GM23338 (cell line): ENCODE data around the gene LHX1. TPM values are rescaled to one million over a fixed set of nuclear protein-coding genes. Genes with fewer than 3 reads are reported as not detected.

ENCODE experiments used
- ATAC-seq: fragments of 200-7000 bp; cut with Tn5 transposase; 3 replicates; pipeline ENCODE4 v1.9.1; 2020
- DNase-seq: peaks from one replicate; pipeline ENCODE4 v3.0.0-alpha.2; 2015; ENCODE audit warnings: low spot score
- H2AFZ ChIP-seq: fragments of 200-600 bp; sonication (generic); 2 replicates; pipeline ENCODE4 v1.8.0; 2016; ENCODE audit warnings: antibody characterized with exemption, mild to moderate bottlenecking, moderate library complexity
- H3F3A ChIP-seq: fragments of 200-600 bp; sonication (generic); replicated peaks from 2 replicates; pipeline ENCODE4 v1.8.0; 2017; ENCODE audit warnings: antibody characterized with exemption, mixed run types, low read depth
- H3K27ac ChIP-seq: fragments of 200-600 bp; sonication (generic); 2 replicates; pipeline ENCODE4 v1.6.1; 2016; ENCODE audit warnings: low read depth
- H3K27me3 ChIP-seq: fragments of 200-600 bp; sonication (generic); 2 replicates; pipeline ENCODE4 v1.8.0; 2016; ENCODE audit warnings: mild to moderate bottlenecking, mixed run types, moderate library complexity; ENCODE audit not compliant: insufficient read depth
- H3K36me3 ChIP-seq: fragments of 200-600 bp; sonication (generic); 2 replicates; pipeline ENCODE4 v1.8.0; 2016; ENCODE audit warnings: mild to moderate bottlenecking; ENCODE audit not compliant: insufficient read depth
- H3K4me1 ChIP-seq: fragments of 200-600 bp; sonication (generic); 2 replicates; pipeline ENCODE4 v1.8.0; 2016; ENCODE audit warnings: mild to moderate bottlenecking, moderate library complexity; ENCODE audit not compliant: insufficient read depth
- H3K4me2 ChIP-seq: fragments of 200-600 bp; sonication (generic); 2 replicates; pipeline ENCODE4 v1.7.1; 2017; ENCODE audit warnings: mixed run types
- H3K4me3 ChIP-seq: fragments of 200-600 bp; sonication (generic); 2 replicates; pipeline ENCODE4 v1.6.1; 2016; ENCODE audit warnings: mixed run types
- H3K79me2 ChIP-seq: fragments of 200-600 bp; sonication (generic); replicated peaks from 2 replicates; pipeline ENCODE4 v1.8.0; 2017; ENCODE audit warnings: mild to moderate bottlenecking; ENCODE audit not compliant: insufficient read depth
- H3K9me2 ChIP-seq: fragments of 200-600 bp; sonication (generic); 2 replicates; pipeline ENCODE4 v1.8.0; 2017; ENCODE audit not compliant: insufficient read depth
- H4K20me1 ChIP-seq: fragments of 200-600 bp; sonication (generic); replicated peaks from 2 replicates; pipeline ENCODE4 v1.8.0; 2017; ENCODE audit warnings: mild to moderate bottlenecking; ENCODE audit not compliant: insufficient read depth
- H3K27ac Mint-ChIP-seq: 2 replicates; pipeline ENCODE4 v1.8.0; 2020; ENCODE audit warnings: inconsistent platforms, mild to moderate bottlenecking, moderate library complexity, mixed read lengths
- H3K27me3 Mint-ChIP-seq: 3 replicates; pipeline ENCODE4 v1.8.0; 2022; ENCODE audit warnings: low read depth, mild to moderate bottlenecking, moderate library complexity, mixed read lengths, inconsistent platforms; ENCODE audit not compliant: insufficient read depth, poor library complexity
- H3K36me3 Mint-ChIP-seq: 3 replicates; pipeline ENCODE4 v1.8.0; 2021; ENCODE audit warnings: low read depth, mild to moderate bottlenecking, inconsistent platforms, moderate library complexity, mixed read lengths
- H3K4me1 Mint-ChIP-seq: 3 replicates; pipeline ENCODE4 v1.8.0; 2020; ENCODE audit warnings: mild to moderate bottlenecking, inconsistent platforms, mixed read lengths
- H3K4me3 Mint-ChIP-seq: 3 replicates; pipeline ENCODE4 v1.8.0; 2021; ENCODE audit warnings: moderate library complexity, mild to moderate bottlenecking, inconsistent platforms, mixed read lengths
- H3K9me3 Mint-ChIP-seq: 3 replicates; pipeline ENCODE4 v1.8.0; 2020; ENCODE audit warnings: moderate library complexity, mild to moderate bottlenecking, inconsistent platforms, mixed read lengths
- CREB1 ChIP-seq: fragments of 250-450 bp; sonication (Bioruptor Pico); IDR thresholded peaks from 2 replicates; pipeline ENCODE4 v1.5.0; 2020; ENCODE audit warnings: low read depth, mild to moderate bottlenecking, moderate library complexity
- EZH2 ChIP-seq: fragments of 200-600 bp; sonication (generic); IDR thresholded peaks from one replicate; pipeline ENCODE4 v1.8.0; 2017; ENCODE audit warnings: antibody characterized with exemption, mild to moderate bottlenecking, low read depth; ENCODE audit not compliant: unreplicated experiment
- EZH2phosphoT487 ChIP-seq: fragments of 200-600 bp; sonication (generic); IDR thresholded peaks from one replicate; pipeline ENCODE4 v1.8.1; 2018; ENCODE audit warnings: antibody characterized with exemption; ENCODE audit not compliant: unreplicated experiment
- JUNB ChIP-seq: IDR thresholded peaks from one replicate; pipeline ENCODE4 v1.6.1; 2016; ENCODE audit warnings: antibody characterized with exemption; ENCODE audit not compliant: unreplicated experiment
- NANOG ChIP-seq: IDR thresholded peaks from 2 replicates; pipeline ENCODE4 v1.6.1; 2016; ENCODE audit warnings: antibody characterized with exemption, borderline replicate concordance
- POLR2AphosphoS5 ChIP-seq: IDR thresholded peaks from 2 replicates; pipeline ENCODE4 v1.6.1; 2016; ENCODE audit warnings: antibody characterized with exemption, low read depth
- STAT1 ChIP-seq: IDR thresholded peaks from one replicate; pipeline ENCODE4 v1.6.1; 2016; ENCODE audit warnings: antibody characterized with exemption; ENCODE audit not compliant: unreplicated experiment
- ZNF114 ChIP-seq: fragments of 250-450 bp; sonication (Bioruptor Pico); IDR thresholded peaks from 2 replicates; pipeline ENCODE4 v1.5.0; 2020; ENCODE audit warnings: mild to moderate bottlenecking, moderate library complexity
- ZNF331 ChIP-seq: fragments of 250-450 bp; sonication (Bioruptor Pico); IDR thresholded peaks from 2 replicates; pipeline ENCODE4 v1.5.0; 2020; ENCODE audit warnings: low read depth, mild to moderate bottlenecking, moderate library complexity
- polyA plus RNA-seq: library from polyadenylated mRNA; unstranded; fragments of >200 nt; fragmentation: Nextera tagmentation; extraction: Ambion mirVana; gene quantifications from 2 replicates; pipeline ENCODE4 v1.2.1, GENCODE V29; 2016
- total RNA-seq: library from RNA; depleted of rRNA; stranded (reverse); fragments of >200 nt; shearing (Covaris generic); gene quantifications from 2 replicates; pipeline ENCODE4 v1.2.3, GENCODE V29; 2014
- TF ChIP-seq, protein P1 (sequence below): IDR thresholded peaks from 2 replicates; pipeline ENCODE4 v1.6.1; 2016; ENCODE audit warnings: antibody characterized with exemption
- TF ChIP-seq, protein P2 (sequence below), 2 experiments: fragments of 200-600 bp in 1 of 2; sonication (generic) in 1 of 2; conservative IDR thresholded peaks; 2 replicates each; pipeline versions ENCODE4 v1.5.1 to v1.6.1; 2016 to 2017; ENCODE audit warnings: antibody characterized with exemption in 2 of 2, low read depth in 2 of 2, mild to moderate bottlenecking in 2 of 2, moderate library complexity in 1 of 2
- TF ChIP-seq, protein P3 (sequence below): IDR thresholded peaks from one replicate; pipeline ENCODE4 v1.6.1; 2018; ENCODE audit warnings: antibody characterized with exemption; ENCODE audit not compliant: unreplicated experiment
- TF ChIP-seq, protein P4 (sequence below): fragments of 250-450 bp; sonication (Bioruptor Pico); IDR thresholded peaks from 2 replicates; pipeline ENCODE4 v1.5.0; 2020; ENCODE audit warnings: mild to moderate bottlenecking, moderate library complexity

The LHX1 gene
- total and polyA plus RNA-seq, 2 experiments from 2014 or later, result 0.52 to 0.74 TPM

DNA sequence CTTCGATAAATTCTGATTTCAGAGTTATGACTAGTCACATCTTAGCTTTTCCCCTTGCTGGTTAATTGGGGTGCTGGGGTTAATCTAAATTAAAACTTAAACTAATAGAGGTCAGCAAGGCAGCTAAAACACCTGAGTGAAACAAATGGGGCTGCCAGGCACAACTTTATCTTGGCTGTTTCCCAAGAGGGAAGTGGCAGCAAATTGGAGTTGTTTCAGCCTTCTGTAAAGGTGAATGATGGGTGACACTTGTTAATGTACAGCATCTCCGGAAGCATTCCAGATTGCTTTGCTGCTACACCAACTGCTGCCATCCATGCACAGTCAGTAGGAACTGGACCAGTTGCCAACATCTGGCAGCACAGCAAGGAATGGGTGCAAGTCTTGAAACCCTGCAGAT, 55.4 kb downstream of the LHX1 start:
- Mint-ChIP-seq H3K9me3 (peaks cover 1% of the 10 kb centered on the region; the same call in 1 of the 3 replicates), H3K4me3 (no peak overlapping the region), H3K4me1 (no peaks in the 10 kb centered on the region), H3K27ac (no peak overlapping the region), H3K36me3 (peaks cover 57% of the 10 kb centered on the region), H3K27me3 (no peaks in the 10 kb centered on the region)
- Histone ChIP-seq H3K4me3 (no peak overlapping the region), H2AFZ (no peak overlapping the region), H3K4me2 (no peak overlapping the region), H3K27me3 (no peaks in the 10 kb centered on the region), H3K79me2 (no peaks in the 10 kb centered on the region), H3K9me2 (no peaks in the 10 kb centered on the region), H4K20me1 (peaks cover 3% of the 10 kb centered on the region; the same call in 1 of the 2 replicates), H3K36me3 (peaks cover 48% of the 10 kb centered on the region), H3F3A (no peaks in the 10 kb centered on the region), H3K4me1 (no peaks in the 10 kb centered on the region), H3K27ac (no peak overlapping the region)
- no peak for DNase-seq
- no peak for ATAC-seq
- TF ChIP-seq, protein P1, sequence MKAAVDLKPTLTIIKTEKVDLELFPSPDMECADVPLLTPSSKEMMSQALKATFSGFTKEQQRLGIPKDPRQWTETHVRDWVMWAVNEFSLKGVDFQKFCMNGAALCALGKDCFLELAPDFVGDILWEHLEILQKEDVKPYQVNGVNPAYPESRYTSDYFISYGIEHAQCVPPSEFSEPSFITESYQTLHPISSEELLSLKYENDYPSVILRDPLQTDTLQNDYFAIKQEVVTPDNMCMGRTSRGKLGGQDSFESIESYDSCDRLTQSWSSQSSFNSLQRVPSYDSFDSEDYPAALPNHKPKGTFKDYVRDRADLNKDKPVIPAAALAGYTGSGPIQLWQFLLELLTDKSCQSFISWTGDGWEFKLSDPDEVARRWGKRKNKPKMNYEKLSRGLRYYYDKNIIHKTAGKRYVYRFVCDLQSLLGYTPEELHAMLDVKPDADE, result no peak
- no peak for TF ChIP-seq POLR2AphosphoS5
- TF ChIP-seq, protein P2, sequence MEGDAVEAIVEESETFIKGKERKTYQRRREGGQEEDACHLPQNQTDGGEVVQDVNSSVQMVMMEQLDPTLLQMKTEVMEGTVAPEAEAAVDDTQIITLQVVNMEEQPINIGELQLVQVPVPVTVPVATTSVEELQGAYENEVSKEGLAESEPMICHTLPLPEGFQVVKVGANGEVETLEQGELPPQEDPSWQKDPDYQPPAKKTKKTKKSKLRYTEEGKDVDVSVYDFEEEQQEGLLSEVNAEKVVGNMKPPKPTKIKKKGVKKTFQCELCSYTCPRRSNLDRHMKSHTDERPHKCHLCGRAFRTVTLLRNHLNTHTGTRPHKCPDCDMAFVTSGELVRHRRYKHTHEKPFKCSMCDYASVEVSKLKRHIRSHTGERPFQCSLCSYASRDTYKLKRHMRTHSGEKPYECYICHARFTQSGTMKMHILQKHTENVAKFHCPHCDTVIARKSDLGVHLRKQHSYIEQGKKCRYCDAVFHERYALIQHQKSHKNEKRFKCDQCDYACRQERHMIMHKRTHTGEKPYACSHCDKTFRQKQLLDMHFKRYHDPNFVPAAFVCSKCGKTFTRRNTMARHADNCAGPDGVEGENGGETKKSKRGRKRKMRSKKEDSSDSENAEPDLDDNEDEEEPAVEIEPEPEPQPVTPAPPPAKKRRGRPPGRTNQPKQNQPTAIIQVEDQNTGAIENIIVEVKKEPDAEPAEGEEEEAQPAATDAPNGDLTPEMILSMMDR (conservative IDR thresholded peaks at IDR 0.05; ENCODE audit: low read depth in 2 of 2), result no peak
- TF ChIP-seq EZH2phosphoT487, result no peak
- TF ChIP-seq, protein P3, sequence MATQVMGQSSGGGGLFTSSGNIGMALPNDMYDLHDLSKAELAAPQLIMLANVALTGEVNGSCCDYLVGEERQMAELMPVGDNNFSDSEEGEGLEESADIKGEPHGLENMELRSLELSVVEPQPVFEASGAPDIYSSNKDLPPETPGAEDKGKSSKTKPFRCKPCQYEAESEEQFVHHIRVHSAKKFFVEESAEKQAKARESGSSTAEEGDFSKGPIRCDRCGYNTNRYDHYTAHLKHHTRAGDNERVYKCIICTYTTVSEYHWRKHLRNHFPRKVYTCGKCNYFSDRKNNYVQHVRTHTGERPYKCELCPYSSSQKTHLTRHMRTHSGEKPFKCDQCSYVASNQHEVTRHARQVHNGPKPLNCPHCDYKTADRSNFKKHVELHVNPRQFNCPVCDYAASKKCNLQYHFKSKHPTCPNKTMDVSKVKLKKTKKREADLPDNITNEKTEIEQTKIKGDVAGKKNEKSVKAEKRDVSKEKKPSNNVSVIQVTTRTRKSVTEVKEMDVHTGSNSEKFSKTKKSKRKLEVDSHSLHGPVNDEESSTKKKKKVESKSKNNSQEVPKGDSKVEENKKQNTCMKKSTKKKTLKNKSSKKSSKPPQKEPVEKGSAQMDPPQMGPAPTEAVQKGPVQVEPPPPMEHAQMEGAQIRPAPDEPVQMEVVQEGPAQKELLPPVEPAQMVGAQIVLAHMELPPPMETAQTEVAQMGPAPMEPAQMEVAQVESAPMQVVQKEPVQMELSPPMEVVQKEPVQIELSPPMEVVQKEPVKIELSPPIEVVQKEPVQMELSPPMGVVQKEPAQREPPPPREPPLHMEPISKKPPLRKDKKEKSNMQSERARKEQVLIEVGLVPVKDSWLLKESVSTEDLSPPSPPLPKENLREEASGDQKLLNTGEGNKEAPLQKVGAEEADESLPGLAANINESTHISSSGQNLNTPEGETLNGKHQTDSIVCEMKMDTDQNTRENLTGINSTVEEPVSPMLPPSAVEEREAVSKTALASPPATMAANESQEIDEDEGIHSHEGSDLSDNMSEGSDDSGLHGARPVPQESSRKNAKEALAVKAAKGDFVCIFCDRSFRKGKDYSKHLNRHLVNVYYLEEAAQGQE, result no peak
- no peak for TF ChIP-seq ZNF114 (CRISPR knock-in tag)
- no peak for TF ChIP-seq ZNF331 (CRISPR knock-in tag)
- TF ChIP-seq EZH2, result no peak
- TF ChIP-seq NANOG, result no peak
- TF ChIP-seq STAT1, result no peak
- TF ChIP-seq, protein P4, sequence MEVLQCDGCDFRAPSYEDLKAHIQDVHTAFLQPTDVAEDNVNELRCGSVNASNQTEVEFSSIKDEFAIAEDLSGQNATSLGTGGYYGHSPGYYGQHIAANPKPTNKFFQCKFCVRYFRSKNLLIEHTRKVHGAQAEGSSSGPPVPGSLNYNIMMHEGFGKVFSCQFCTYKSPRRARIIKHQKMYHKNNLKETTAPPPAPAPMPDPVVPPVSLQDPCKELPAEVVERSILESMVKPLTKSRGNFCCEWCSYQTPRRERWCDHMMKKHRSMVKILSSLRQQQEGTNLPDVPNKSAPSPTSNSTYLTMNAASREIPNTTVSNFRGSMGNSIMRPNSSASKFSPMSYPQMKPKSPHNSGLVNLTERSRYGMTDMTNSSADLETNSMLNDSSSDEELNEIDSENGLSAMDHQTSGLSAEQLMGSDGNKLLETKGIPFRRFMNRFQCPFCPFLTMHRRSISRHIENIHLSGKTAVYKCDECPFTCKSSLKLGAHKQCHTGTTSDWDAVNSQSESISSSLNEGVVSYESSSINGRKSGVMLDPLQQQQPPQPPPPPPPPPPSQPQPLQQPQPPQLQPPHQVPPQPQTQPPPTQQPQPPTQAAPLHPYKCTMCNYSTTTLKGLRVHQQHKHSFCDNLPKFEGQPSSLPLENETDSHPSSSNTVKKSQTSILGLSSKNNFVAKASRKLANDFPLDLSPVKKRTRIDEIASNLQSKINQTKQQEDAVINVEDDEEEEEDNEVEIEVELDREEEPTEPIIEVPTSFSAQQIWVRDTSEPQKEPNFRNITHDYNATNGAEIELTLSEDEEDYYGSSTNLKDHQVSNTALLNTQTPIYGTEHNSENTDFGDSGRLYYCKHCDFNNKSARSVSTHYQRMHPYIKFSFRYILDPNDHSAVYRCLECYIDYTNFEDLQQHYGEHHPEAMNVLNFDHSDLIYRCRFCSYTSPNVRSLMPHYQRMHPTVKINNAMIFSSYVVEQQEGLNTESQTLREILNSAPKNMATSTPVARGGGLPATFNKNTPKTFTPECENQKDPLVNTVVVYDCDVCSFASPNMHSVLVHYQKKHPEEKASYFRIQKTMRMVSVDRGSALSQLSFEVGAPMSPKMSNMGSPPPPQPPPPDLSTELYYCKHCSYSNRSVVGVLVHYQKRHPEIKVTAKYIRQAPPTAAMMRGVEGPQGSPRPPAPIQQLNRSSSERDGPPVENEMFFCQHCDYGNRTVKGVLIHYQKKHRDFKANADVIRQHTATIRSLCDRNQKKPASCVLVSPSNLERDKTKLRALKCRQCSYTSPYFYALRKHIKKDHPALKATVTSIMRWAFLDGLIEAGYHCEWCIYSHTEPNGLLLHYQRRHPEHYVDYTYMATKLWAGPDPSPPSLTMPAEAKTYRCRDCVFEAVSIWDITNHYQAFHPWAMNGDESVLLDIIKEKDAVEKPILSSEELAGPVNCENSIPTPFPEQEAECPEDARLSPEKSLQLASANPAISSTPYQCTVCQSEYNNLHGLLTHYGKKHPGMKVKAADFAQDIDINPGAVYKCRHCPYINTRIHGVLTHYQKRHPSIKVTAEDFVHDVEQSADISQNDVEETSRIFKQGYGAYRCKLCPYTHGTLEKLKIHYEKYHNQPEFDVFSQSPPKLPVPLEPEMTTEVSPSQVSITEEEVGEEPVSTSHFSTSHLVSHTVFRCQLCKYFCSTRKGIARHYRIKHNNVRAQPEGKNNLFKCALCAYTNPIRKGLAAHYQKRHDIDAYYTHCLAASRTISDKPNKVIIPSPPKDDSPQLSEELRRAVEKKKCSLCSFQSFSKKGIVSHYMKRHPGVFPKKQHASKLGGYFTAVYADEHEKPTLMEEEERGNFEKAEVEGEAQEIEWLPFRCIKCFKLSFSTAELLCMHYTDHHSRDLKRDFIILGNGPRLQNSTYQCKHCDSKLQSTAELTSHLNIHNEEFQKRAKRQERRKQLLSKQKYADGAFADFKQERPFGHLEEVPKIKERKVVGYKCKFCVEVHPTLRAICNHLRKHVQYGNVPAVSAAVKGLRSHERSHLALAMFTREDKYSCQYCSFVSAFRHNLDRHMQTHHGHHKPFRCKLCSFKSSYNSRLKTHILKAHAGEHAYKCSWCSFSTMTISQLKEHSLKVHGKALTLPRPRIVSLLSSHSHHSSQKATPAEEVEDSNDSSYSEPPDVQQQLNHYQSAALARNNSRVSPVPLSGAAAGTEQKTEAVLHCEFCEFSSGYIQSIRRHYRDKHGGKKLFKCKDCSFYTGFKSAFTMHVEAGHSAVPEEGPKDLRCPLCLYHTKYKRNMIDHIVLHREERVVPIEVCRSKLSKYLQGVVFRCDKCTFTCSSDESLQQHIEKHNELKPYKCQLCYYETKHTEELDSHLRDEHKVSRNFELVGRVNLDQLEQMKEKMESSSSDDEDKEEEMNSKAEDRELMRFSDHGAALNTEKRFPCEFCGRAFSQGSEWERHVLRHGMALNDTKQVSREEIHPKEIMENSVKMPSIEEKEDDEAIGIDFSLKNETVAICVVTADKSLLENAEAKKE (CRISPR knock-in tag), result no peak
- no peak for TF ChIP-seq CREB1 (CRISPR knock-in tag)
- TF ChIP-seq JUNB, result no peak
